Right lobe of liver (tissue), 4 donors: ENCODE data around the gene ASIC2.

Experiments used
- CTCF ChIP-seq, 4 donors: fragments of 200-600 bp in 3 of 4; fragments of 450-650 bp in 1 of 4; IDR thresholded peaks; one replicate each; pipeline versions ENCODE4 v1.5.1 to v1.8.0; 2016 to 2022; ENCODE audit warnings: antibody characterized with exemption in 4 of 4, mild to moderate bottlenecking in 2 of 4
- POLR2A ChIP-seq: fragments of 450-650 bp; IDR thresholded peaks from one replicate; pipeline ENCODE4 v1.6.1; 2017; ENCODE audit warnings: antibody characterized with exemption, mild to moderate bottlenecking
- donor health status: DM: no; HTN: no; CAD: no.
- donor health status: DM: no; HTN: no; CAD: no.
- donor health status: DM: no; HTN: yes; CAD: no.

GRCh38 chr17:33300241-33300640, 7.1 kb upstream of the ASIC2 start:
- TF ChIP-seq CTCF (IDR thresholded peaks at IDR 0.05) (no peak), POLR2A (no peak)
